GM19452 (cell line): ENCODE data around the gene DYNC1I2.
"Not testable (repeated sequence)": the region's sequence is repeated elsewhere in the genome, so short reads cannot be mapped to it uniquely, and the experiment has no call there.

ENCODE experiments used
- ATAC-seq: cut with Tn5 transposase; IDR thresholded peaks from one replicate; pipeline ENCODE4 v1.9.1; 2021; ENCODE audit not compliant: unreplicated experiment

DYNC1I2 gene

DNA sequence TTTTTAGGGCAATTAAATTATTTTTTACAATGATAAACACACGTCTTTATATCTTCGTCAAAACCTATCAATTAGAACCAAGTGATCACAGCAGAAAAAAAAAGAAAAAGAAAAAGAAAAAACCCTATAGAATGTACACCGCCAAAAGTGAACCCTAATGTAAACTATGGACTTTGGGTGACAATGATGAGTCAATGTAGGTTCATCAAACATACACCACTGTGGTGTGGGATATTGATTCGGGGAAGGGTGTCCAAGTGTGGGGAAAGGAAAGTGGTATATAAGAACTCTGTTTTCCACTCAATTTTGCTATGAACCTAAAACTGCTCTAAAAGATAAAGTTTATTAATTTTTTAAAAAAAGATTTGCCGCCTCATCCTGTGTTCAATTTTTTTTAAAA is 85.1 kb downstream of the DYNC1I2 start:
- no peak for ATAC-seq

DNA sequence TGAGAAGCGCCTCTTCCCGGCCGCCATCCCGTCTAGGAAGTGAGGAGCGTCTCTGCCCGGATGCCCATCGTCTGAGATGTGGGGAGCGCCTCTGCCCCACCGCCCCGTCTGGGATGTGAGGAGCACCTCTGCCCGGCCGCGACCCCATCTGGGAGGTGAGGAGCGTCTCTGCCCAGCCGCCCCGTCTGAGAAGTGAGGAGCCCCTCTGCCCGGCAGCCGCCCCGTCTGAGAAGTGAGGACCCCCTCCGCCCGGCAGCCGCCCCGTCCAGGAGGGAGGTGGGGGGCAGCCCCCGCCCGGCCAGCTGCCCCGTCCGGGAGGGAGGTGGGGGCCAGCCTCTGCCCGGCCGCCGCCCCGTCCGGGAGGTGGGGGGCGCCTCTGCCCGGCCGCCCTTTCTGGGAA is 87.3 kb downstream of the DYNC1I2 start:
- not testable (repeated sequence) for ATAC-seq

DNA sequence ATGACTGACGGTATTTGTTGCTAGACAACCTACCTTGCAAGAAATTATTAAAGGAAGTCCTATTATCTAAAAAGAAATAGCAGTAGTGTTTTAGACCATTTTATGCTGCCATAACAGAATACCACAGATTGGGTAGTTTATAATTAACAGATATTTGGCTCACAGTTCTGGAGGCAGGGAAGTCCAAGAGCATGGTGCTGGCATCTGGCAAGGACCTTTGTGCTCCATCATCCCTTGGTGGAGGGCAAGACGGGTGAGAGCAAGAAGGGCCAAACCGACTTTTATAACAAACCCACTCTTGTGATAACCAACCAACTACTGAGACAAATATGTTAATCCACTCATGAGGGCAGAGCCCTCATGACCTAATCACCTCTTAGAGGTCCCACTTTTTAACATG is 91.2 kb downstream of the DYNC1I2 start:
- no peak for ATAC-seq

DNA sequence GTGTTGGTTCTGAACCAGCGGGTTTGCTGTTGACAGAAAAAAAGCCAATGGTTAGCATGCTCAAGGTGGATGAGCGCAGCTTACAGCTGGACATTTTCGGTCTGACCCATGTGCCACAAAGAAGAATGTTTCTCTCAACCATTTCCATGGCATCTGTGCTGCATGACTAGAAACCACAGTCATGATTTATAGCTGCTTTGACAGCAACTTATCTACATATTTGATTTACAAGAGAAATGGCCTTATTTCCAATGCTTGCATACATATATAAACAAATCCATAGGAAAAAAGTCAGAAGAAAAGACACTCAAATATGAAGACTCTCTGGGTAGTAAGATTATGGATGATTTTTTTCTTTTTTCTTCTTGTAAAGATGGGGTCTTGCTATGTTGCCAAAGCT is 98.2 kb downstream of the DYNC1I2 start:
- no peak for ATAC-seq

DNA sequence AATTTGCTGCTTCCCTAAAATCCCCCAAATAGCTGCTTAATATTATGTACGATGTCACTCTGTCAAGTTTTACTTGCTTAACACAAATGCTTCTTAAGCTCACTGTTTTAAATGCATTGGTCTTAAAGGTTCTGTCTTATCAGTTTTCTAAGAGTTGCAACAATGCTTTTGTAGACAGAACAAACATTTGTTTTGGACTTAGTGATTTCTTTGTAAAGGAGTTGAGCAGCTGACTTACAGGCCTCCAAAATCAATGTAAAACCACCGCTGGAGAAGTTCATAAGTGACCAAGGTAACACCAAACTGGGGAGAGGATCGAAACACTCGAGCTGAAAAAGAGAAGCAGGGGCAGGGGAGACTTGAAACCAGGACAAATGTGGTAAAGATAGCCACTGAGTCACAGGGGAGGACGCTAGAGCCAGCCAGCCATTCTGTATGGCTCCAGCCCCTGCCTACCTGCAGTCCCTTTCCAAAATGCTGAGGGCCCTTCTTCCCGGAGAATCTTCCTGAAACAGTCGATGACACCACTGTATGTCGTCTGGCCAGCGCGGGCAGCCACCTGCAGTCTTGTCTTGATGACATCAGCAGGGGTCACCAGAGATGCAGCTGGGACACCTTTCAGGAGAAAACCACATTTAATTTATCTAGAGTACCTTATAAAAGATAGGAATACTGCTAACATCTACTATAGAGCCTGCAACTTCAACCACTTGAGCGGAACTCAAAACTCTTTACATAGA is 100.2 kb downstream of the DYNC1I2 start:
- ATAC-seq: no peak

DNA sequence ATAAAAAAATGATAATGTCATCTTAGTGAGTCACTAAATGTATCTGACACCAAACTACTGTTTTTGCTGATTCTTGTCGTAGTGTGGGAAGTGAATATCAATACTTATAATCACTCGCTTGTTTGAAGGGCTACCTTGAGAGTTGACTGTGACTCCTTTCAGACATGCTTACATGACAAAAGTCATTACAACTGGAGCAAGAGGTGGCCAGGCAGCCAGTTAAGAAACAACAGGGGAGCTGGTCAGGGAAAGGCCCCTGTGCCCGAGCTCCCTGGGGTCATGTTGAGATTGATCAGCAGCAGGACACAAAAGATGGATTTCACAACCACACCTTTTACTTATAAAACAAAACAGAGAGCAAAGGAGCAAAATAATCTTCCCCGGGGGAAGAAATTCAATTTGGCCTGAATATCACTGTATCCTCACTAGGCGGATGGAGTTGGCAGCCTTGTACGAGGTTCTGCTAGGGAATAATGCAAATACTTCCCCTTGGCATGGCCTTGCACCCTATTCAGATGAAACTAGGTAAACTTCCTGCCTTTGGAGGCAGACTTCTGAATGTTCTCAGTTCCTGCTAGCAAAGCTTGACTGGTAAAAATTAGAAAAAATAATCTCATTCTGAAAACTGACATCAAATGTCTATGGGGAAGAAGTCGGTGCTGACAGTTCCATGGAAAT is 101.2 kb downstream of the DYNC1I2 start:
- ATAC-seq: no peak

DNA sequence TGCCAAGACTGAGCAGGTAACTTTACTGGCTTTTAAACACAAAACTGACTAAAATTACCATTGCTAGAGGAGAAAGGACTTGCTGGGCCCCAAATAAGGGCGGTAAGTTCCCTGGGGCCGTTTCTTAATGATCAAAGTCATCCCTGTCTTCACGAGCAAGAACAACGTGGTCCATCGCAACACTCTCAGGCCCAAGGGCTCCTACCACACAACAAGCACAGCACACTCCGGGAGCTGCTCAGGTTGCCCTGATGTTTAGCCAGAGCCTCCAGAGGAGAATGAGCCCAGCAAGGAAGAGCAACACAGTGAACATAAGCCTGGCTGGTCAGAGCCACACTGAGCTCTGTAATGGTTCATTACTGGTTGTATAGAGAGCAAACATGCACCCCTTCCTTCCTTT is 102.7 kb downstream of the DYNC1I2 start:
- no peak for ATAC-seq

DNA sequence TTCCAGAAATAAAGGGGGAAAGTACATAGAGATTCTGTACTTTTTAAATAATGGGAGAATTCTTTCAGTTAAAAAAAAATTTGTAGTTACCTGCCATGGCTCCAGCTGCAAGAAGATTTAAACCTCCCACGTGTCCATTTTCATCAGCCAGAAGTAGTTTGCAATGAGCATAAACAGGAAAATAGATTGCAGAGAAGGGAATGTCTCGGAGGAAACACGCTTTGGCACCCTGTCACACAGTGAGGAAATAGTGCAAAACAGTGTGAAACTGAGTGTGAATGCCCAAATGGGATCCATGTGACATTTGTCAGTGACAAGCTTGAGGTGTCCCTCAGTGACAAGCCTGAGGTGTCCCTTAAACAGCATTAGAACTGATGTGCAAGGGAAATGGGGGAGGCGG is 104.1 kb downstream of the DYNC1I2 start:
- no peak for ATAC-seq

DNA sequence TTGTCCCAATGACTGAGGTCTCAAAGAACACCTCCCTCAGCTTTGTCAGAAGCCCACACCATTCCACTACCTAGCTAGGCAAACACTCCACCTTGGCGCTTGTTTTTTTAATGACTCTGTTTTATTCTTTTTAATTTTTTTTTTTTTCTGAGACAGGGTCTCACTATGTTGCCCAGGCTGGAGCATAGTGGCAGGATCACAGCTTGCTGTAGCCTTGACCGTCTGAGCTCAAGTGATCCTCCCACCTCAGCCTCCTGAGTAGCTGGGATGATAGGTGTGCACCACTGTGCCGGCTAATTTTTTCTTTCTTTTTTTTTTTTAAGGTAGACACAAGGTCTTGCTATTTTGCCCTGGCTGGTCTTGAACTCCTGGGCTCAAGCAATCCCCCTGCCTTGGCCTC is 104.9 kb downstream of the DYNC1I2 start:
- ATAC-seq: no peak

DNA sequence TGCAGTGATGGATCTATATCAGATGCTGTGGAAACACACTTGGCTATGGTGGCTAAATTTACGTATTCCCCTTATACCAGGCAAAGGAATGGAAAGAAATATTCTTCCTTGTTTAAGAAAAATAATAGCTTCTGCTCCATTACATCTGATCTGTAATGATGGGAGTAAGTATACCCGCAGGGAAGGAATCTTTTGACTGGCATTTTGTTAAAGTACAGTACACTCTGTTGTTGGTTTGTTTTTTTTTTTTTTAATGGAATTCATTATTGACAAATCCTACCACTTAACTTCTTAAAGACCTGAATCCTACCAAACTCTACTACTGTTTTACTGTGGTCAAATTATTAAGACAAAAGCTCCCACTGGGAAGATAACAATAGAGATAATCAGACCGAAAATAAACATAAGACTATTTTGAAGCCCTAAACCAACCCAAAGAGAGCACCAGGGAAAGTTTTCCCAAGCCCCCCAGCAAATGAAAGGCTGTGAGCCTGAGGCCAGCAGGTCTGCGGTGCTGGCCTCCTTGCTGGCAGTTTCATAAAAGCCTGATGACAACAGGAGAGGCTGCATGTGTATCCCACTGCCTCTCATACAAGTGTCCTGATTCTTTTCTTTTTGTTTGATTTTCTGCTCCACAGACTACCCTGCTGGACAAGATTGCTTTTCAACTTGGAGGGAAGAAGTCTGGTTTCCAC is 105.8 kb downstream of the DYNC1I2 start:
- no peak for ATAC-seq

DNA sequence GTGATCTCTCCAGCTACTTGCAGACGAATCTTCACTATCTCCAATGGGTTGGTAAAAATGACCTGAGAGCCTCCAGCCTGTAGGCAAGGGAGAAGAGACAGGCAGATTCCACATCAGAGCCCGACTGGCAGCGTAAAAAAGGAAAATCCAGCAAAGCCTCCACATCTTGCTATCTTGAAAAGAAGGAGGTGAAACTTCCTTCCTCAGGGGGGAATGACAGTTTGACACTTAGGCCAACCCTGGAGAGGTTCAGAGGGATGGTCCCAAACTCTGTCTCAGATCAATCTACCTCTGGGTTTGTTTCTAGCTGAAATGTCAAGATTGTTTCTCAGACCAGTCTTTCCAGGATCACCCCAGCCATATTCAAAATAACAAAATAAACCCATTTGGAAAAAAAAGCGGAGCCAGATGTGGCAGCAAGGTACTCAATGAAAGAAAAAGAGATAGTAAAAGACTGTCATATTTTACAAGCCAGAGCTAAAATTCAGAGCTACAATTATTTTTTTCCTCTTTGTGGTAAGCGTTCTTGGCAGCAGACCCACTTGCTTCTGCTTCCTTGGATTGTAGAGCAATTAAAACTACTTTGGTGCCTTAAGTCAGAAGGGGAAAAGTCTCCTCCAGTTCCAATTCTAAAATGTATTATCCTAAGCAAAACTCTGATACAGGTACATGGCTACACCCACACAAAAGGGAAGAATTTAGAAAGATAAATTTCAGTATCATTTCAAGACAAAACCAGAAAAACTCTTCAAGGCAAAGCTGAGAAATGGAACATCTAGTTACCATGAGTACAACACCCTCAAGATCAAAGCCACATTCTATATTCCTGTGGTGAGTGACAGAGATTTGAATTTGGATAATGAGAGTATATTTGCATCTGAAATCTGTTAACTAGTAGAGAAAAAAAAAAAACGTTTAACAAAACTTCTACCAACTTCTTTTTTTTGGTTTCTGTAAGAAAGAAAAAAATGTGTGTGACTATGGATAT is 106.7 kb downstream of the DYNC1I2 start:
- ATAC-seq: no peak

DNA sequence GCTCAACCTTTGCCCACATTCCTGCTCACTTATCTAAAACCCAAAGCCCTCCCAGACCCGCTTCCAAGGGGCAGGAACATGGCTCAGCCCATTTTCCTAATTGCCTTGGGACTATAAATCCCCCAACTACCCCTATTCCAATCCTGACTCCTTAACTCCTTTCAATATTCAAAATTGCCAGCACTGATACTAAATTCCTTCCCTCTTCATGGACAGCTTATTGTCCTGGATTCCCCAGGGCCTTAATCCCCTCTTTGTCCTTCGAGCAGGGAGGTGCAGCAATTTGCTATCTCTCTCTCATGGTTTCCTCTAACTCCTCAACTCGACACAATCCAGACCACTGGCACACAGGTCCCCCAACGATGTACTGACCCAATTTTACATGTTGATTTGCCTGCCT is 107.6 kb downstream of the DYNC1I2 start:
- no peak for ATAC-seq
